AG04449 (cell line): ENCODE measurements around the gene ZNF14.
A peak's percentile ranks its signal among the peaks of the same experiment; 100 is the strongest.
"Not testable (repeated sequence)": the region's sequence is repeated elsewhere in the genome, so short reads cannot be mapped to it uniquely, and the experiment has no call there.

ENCODE experiments used
- CTCF ChIA-PET: fragments of 350-600 bp; formaldehyde crosslinking; extraction: SDS; loops from one replicate; lab custom pipeline; 2021; ENCODE audit warnings: antibody characterized with exemption; lab: Yijun Ruan, JAX
- POLR2A ChIA-PET: fragments of 400-600, 350-600 bp; formaldehyde crosslinking; extraction: SDS; loops from one replicate; lab custom pipeline; 2020; ENCODE audit warnings: antibody characterized with exemption, inconsistent platforms; lab: Yijun Ruan, JAX
- DNase-seq: peaks from one replicate; pipeline ENCODE4 v3.0.0-alpha.2; 2010; ENCODE audit warnings: low read depth, low spot score
- H3K4me3 ChIP-seq: 2 replicates; pipeline ENCODE4 v1.5.1; 2011; ENCODE audit warnings: low read depth, mild to moderate bottlenecking, control low read depth, low read length
- TF ChIP-seq, protein P1 (sequence below): IDR thresholded peaks from one replicate; pipeline ENCODE4 v1.5.1; 2011; ENCODE audit warnings: mild to moderate bottlenecking, moderate library complexity, low read length, control low read depth, inconsistent platforms; ENCODE audit not compliant: insufficient read depth; ENCODE audit errors: missing control alignments

The ZNF14 gene

DNA sequence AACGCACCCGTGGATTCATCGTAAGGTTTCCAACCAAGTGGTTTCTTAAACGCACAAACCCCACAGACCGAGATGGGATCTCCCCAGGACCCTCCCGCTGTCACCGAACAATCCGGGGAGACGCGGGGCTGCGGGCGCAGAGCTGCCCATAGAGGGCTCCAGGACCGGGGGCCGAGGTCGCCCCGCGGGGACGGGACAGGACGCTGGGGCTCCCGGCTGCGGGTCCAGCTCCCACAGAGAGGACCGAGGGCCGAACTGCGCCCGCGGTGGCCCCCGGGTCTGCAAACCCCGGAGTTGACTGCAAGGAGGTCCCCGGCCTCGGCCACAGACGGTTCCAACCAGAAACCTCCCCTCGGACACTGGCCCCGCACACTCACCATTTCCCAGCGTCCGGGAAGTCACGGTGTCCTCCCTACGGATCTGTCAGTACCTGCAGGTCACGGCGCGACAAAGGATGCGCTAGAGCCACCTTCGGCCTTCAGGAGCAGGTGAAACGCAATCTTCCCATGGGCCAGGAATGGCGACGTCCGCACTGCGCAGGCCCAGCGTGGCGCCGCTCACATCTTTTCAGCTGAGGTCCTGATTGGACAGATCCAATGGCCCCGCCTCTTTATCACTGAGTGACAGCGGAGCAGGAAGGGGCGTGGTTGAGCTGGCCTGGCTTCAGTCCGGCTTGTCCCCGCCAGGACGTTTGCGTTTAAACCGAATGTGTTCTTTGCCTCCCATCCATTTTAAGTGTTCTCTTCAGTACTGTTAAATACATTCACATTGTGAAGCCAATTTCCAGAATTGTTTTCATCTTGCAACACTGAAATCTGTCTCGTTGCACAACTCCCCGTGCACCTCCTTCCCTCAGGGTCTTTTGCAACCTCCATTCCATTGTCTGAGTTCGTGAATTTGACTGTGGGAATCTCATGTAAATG lies at the start of gene ZNF14:
TSS of gene ZNF14 (minus strand) at position 534 of the 923 bp plus-strand sequence. CDS start at position 380, 154 bp downstream.
- peak within 1 kb of the TSS; percentile 99 for H3K4me3 ChIP-seq
- POLR2A ChIA-PET, result interaction anchor here (0.6 to 1.3 kb wide), 7 partner anchors 12 to 168 kb away, joined by 3 to 5 read pairs (median 4); partner anchors contain the start of genes ZNF253 and ZNF506
- peak; percentile 61 for DNase-seq
- CTCF ChIA-PET, result interaction anchor here (1.8 kb wide), 1 partner anchor 13 kb away, joined by 6 read pairs; no protein-coding TSS in a partner anchor
- TF ChIP-seq, protein P1, sequence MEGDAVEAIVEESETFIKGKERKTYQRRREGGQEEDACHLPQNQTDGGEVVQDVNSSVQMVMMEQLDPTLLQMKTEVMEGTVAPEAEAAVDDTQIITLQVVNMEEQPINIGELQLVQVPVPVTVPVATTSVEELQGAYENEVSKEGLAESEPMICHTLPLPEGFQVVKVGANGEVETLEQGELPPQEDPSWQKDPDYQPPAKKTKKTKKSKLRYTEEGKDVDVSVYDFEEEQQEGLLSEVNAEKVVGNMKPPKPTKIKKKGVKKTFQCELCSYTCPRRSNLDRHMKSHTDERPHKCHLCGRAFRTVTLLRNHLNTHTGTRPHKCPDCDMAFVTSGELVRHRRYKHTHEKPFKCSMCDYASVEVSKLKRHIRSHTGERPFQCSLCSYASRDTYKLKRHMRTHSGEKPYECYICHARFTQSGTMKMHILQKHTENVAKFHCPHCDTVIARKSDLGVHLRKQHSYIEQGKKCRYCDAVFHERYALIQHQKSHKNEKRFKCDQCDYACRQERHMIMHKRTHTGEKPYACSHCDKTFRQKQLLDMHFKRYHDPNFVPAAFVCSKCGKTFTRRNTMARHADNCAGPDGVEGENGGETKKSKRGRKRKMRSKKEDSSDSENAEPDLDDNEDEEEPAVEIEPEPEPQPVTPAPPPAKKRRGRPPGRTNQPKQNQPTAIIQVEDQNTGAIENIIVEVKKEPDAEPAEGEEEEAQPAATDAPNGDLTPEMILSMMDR, result peak; percentile 30

DNA sequence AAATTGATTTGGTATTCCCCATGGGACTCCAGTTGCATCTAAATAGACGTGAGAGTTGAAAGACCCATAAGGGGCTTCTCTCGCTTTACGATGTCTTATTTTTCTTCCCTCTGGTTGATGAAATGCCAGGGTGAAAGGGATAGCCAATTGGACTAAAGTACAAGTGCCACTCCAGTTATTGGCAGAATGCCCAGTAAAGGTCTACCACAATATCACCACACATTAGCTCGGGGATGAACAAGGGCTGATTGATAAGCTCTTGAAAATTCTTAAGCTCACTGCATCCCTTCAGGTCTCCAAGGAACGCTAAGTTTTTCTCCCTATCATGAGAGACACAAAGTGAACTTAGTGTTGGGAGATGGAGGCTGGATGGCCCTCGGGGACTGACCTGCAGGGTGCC lies 48.9 kb upstream of the ZNF14 start:
- H3K4me3 ChIP-seq, POLR2A ChIA-PET, CTCF ChIA-PET, DNase-seq: not testable (repeated sequence)

DNA sequence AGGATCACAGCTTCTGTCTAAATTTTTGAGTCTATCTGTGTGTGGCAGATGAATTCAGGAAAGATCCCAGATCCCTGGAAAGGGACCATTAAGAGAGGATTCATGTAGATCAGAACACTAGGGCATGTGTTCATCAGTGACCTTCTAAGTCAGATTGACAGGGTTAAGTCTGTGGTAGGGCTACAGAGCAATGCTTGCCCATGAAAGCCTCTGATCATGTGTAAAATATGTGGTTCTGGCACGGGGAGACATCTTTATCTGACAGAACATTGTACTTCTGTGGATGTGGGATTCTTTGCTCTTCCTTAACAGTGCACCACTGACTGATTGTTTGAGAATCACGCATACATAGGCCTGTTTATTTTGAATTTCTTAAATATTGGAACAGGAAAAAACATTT lies 45.8 kb upstream of the ZNF14 start:
- DNase-seq, result no peak
- POLR2A ChIA-PET, result interaction anchor here (1.1 kb wide), 1 partner anchor 43 kb away, joined by 3 read pairs; the partner anchor contains the start of gene ZNF506
- CTCF ChIA-PET, result no interaction called here
- no peak overlapping the region for H3K4me3 ChIP-seq
- TF ChIP-seq, protein P1, result no peak

DNA sequence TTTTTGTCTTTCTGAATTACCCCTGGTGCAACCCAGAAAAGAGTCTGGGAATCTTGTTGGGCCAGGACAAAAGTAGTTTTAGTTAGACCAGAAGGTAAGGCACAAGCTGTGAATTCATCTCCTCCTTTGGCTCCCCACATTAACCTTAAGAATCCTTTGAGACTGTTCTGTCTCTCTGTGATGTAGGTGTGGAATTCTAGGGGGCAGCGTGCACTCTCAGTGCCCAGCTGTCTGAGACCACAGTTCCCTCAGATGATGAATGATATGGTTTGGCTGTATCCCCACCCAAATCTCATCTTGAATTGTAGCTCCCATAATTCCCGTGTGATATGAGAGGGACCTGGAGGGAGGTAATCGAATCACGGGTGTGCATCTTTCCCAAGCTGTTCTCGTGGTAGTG lies 44.8 kb upstream of the ZNF14 start:
- ChIA-PET CTCF (interaction anchor here (0.9 kb wide), 1 partner anchor 222 kb away, joined by 3 read pairs; no protein-coding TSS in a partner anchor), POLR2A (interaction anchor here (1.1 kb wide), 1 partner anchor 44 kb away, joined by 3 read pairs; the partner anchor contains the start of gene ZNF506)
- TF ChIP-seq, protein P1, result no peak
- no peak overlapping the region; the same call in 1 of the 2 replicates for H3K4me3 ChIP-seq
- DNase-seq, result no peak

DNA sequence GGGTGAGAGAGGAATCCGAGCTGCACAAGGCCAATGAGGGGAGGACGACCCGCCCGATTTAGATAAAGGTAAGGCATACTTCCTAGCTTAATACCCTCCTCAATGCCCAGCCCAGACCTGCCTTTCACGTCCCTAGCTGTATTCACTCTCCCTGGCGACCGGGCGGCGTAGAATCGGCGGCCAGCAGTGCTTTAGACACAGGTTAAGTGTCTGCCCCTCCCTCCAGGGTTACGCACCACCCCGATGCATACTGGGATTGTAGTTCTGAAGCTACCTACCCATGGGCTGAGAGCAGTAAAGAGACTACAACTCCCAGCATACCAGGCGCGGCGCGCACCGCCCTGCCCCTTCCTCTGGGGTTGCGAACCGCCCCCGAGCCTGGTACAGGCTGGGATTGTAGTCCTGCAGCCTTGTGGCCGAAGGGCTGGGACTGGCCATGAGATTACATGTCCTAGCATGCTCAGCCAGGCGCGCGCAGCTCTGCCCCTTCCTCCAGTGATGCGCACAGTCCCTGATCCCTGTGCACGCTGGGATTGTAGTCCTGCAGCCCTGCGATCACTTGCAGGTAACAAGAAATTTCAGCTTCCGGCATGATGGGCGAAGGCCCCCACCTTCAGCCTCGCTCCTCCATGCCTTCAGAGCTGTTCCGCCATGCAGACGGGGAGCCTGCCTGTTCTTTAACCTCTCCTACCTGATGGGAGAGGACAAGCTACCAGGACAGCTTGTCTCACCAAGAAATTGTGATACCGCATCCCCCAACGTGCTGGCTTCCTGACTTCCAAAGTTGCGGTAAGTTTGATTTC lies 43.5 kb upstream of the ZNF14 start:
- CTCF ChIA-PET, result interaction anchor here (0.7 to 1.5 kb wide), 2 partner anchors 10 to 14 kb away, joined by 3 to 5 read pairs; no protein-coding TSS in a partner anchor
- TF ChIP-seq, protein P1, result peak; percentile 3
- peak overlapping the region; percentile 95 for H3K4me3 ChIP-seq
- POLR2A ChIA-PET, result interaction anchor here (0.6 to 1.8 kb wide), 9 partner anchors 12 to 124 kb away, joined by 3 to 11 read pairs (median 4); partner anchors contain the start of genes ZNF101, ZNF253, ZNF506 and ZNF93
- peak; percentile 91 for DNase-seq

DNA sequence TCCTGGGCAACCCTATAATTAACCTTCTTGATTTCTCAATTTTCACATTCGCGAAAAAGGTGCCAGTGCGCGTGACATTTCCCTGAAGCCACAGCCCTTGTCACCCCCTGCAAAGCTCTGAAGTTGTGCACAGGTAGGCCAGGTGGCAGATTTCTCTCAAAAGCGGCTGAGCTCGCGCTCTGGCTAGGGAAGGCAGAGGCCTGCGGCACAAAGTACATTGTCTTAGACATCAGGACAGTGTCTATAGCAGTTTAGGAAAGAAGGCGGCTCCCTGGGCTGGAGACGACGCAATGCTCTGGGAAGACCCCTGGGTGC lies 42.9 kb upstream of the ZNF14 start:
- ChIA-PET POLR2A (interaction anchor here (0.7 to 1.8 kb wide), 7 partner anchors 12 to 125 kb away, joined by 3 to 11 read pairs (median 4); partner anchors contain the start of genes ZNF101, ZNF253, ZNF506 and ZNF93), CTCF (interaction anchor here (1.5 kb wide), 1 partner anchor 14 kb away, joined by 5 read pairs; no protein-coding TSS in a partner anchor)
- DNase-seq, result no peak
- peak overlapping the region; percentile 95 for H3K4me3 ChIP-seq
- TF ChIP-seq, protein P1, result no peak
